ENCODE measurements around the gene NEK5. TPM values are rescaled to one million over a fixed set of nuclear protein-coding genes. Genes with fewer than 3 reads are reported as not detected.

Gene NEK5
- total RNA-seq, 1 experiment from 2014 or later: 0.20 TPM

GRCh38 chr13:51988988-51989618, 139.8 kb downstream of the NEK5 start:
- H3K27me3 ChIP-seq: no peaks in the 10 kb centered on the region
- no peaks in the 10 kb centered on the region for H3K36me3 ChIP-seq
- DNase-seq: no peak
- H3K9me3 ChIP-seq: no peaks in the 10 kb centered on the region
- H3K4me3 ChIP-seq: no peak overlapping the region

Other genes starting within 250 kb of the NEK5 start
- gene ATP7B, start 117.6 kb downstream of the NEK5 start, total RNA-seq (2014; rRNA removed; shearing (Covaris generic); ENCODE audit: low replicate concordance): 1.9 and 6.9 TPM in 2 replicates
- gene ALG11, start 116.7 kb downstream of the NEK5 start, total RNA-seq (2014; rRNA removed; shearing (Covaris generic); ENCODE audit: low replicate concordance): 9.6 and 16.1 TPM in 2 replicates
- 7.7 and 11.2 TPM in 2 replicates for gene UTP14C, start 104.4 kb downstream of the NEK5 start, total RNA-seq (2014; rRNA removed; shearing (Covaris generic); ENCODE audit: low replicate concordance)
- gene NEK3, start 30.5 kb upstream of the NEK5 start, total RNA-seq (2014; rRNA removed; shearing (Covaris generic); ENCODE audit: low replicate concordance): 6.7 and 6.9 TPM in 2 replicates